Brain microvascular endothelial cell (primary cell): ENCODE measurements around the gene HSP90AA1.
"Not testable (repeated sequence)": the region's sequence is repeated elsewhere in the genome, so short reads cannot be mapped to it uniquely, and the experiment has no call there.

Source experiments
- DNase-seq: peaks from one replicate; pipeline ENCODE4 v3.0.0-alpha.2; 2020
- H3K27ac ChIP-seq: fragments of 250-450 bp; sonication (Bioruptor Pico); 2 replicates; pipeline ENCODE4 v1.5.1; 2020; ENCODE audit warnings: mild to moderate bottlenecking, moderate library complexity
- H3K27me3 ChIP-seq: fragments of 250-450 bp; sonication (Bioruptor Pico); replicated peaks from 2 replicates; pipeline ENCODE4 v1.5.1; 2020; ENCODE audit warnings: mild to moderate bottlenecking
- H3K36me3 ChIP-seq: fragments of 250-450 bp; sonication (Bioruptor Pico); replicated peaks from 2 replicates; pipeline ENCODE4 v1.5.1; 2020; ENCODE audit warnings: mild to moderate bottlenecking
- H3K4me3 ChIP-seq: 2 replicates; pipeline ENCODE4 v1.5.1; 2011; ENCODE audit warnings: low read depth, mild to moderate bottlenecking, control low read depth, low read length, moderate library complexity
- in situ Hi-C: cut with HindIII; loops from 2 replicates; pipeline ENCODE4 v1.10.0; 2017; ENCODE audit warnings: low sequenced_read_pairs, low pct_ligation_motif_present
- TF ChIP-seq, protein P1 (sequence below): IDR thresholded peaks from 2 replicates; pipeline ENCODE4 v1.5.1; 2011; ENCODE audit warnings: low read depth, mild to moderate bottlenecking, moderate library complexity, low read length, control low read depth, inconsistent platforms; ENCODE audit errors: missing control alignments

HSP90AA1 gene

GRCh38 chr14:102124419-102124818, 37.6 kb upstream of the HSP90AA1 start:
- in situ Hi-C loops: no loop called here
- DNase-seq: no peak
- TF ChIP-seq, protein P1, sequence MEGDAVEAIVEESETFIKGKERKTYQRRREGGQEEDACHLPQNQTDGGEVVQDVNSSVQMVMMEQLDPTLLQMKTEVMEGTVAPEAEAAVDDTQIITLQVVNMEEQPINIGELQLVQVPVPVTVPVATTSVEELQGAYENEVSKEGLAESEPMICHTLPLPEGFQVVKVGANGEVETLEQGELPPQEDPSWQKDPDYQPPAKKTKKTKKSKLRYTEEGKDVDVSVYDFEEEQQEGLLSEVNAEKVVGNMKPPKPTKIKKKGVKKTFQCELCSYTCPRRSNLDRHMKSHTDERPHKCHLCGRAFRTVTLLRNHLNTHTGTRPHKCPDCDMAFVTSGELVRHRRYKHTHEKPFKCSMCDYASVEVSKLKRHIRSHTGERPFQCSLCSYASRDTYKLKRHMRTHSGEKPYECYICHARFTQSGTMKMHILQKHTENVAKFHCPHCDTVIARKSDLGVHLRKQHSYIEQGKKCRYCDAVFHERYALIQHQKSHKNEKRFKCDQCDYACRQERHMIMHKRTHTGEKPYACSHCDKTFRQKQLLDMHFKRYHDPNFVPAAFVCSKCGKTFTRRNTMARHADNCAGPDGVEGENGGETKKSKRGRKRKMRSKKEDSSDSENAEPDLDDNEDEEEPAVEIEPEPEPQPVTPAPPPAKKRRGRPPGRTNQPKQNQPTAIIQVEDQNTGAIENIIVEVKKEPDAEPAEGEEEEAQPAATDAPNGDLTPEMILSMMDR: no peak

GRCh38 chr14:102121567-102121966, 34.7 kb upstream of the HSP90AA1 start:
- no peaks in the 10 kb centered on the region for H3K27me3 ChIP-seq
- no peak for DNase-seq
- TF ChIP-seq, protein P1: no peak
- no peak overlapping the region for H3K4me3 ChIP-seq
- in situ Hi-C loops: no loop called here
- no peaks in the 10 kb centered on the region for H3K36me3 ChIP-seq
- H3K27ac ChIP-seq: no peak overlapping the region

More at GRCh38 chr14:102124419-102124818, 37.6 kb upstream of the HSP90AA1 start:
- H3K27ac ChIP-seq: no peak overlapping the region
- H3K27me3 ChIP-seq: no peaks in the 10 kb centered on the region
- H3K36me3 ChIP-seq: no peaks in the 10 kb centered on the region
- no peak overlapping the region for H3K4me3 ChIP-seq

DNA sequence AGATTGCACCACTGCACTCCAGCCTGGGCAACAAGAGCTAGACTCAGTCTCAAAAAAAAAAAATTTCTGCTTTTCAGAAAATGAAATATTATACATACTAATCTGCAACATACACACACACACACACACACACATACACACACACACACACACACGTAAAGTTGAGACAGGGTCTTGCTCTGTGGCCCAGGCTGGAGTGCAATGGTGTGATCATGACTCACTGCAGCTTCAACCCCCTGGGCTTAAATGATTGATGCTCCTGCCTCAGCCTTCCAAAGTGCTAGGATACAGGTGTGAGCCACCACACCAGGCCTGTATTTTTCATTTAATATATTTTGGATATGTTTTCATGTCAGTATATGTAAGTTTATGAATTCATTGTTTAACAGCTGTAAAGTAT, 34.0 kb upstream of the HSP90AA1 start:
- DNase-seq: no peak
- no peaks in the 10 kb centered on the region for H3K27me3 ChIP-seq
- H3K36me3 ChIP-seq: no peaks in the 10 kb centered on the region
- in situ Hi-C loops: no loop called here
- TF ChIP-seq, protein P1: no peak
- H3K4me3 ChIP-seq: no peak overlapping the region
- no peak overlapping the region for H3K27ac ChIP-seq

DNA sequence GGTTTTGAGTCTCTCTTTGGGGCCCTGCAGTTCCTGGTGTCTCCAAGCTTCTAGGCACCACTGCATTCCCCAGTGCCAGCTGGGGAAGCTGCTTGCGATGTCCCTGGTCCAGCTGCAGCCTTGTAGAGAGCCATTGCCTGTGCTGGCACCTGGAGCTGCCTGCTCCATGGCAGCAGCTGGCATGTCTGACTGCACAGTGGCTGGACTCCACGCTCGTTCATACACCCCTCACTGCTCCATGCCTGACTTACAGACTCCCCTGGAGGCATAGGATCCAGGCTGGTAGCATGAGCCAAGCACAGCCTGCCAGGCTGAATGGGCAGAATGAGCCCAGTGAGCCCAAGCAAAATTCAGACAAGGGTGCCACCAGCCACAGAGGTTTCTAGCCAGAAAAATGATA, 31.0 kb upstream of the HSP90AA1 start:
- TF ChIP-seq, protein P1: no peak
- no peak for DNase-seq
- H3K36me3 ChIP-seq: no peaks in the 10 kb centered on the region
- no peaks in the 10 kb centered on the region for H3K27me3 ChIP-seq
- H3K27ac ChIP-seq: no peak overlapping the region
- no peak overlapping the region for H3K4me3 ChIP-seq
- in situ Hi-C loops: no loop called here

- in situ Hi-C loops: no loop called here
- TF ChIP-seq, protein P1: no peak
- H3K27me3 ChIP-seq: no peaks in the 10 kb centered on the region
- no peak overlapping the region for H3K27ac ChIP-seq
- H3K36me3 ChIP-seq: no peaks in the 10 kb centered on the region
- DNase-seq: no peak
- no peak overlapping the region for H3K4me3 ChIP-seq
Observed at GRCh38 chr14:102116361-102117180, 29.7 kb upstream of the HSP90AA1 start.

DNA sequence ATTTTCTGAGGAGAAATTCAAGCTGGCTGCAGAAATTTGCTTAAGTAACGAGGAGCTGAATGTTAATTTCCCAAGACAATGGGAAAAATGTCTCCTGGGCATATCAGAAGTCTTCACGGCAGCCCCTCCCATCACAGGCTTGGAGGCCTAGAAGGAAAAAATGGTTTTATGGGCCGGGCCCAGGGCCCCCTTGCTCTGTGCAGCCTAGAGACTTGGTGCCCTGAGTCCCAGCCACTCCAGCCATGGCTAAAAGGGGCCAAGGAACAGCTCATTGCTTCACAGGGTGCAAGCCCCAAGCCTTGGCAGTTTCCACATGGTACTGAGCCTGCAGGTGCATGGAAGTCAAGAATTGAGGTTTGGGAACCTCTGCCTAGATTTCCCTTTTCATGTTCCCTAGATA, 24.3 kb upstream of the HSP90AA1 start:
- no peaks in the 10 kb centered on the region for H3K27me3 ChIP-seq
- no peak for DNase-seq
- in situ Hi-C loops: no loop called here
- H3K27ac ChIP-seq: no peak overlapping the region
- H3K36me3 ChIP-seq: no peaks in the 10 kb centered on the region
- H3K4me3 ChIP-seq: no peak overlapping the region
- TF ChIP-seq, protein P1: no peak

DNA sequence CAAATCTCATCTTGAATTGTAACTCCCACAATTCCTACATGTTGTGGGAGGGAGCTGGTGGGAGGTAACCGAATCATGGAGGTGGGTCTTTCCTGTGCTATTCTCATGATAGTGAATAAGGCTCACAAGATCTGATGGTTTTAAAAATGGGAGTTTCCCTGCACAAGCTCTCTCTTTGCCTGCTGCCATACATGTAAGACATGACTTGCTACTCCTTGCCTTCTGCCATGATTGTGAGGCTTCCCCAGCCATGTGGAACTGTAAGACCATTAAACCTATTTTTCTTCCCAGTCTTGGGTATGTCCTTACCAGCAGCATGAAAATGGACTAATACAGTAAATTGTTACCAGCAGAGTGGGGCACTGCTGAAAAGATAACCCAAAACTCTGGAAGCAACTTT, 22.5 kb upstream of the HSP90AA1 start:
- H3K27me3 ChIP-seq, DNase-seq, H3K36me3 ChIP-seq, H3K27ac ChIP-seq, in situ Hi-C loops, H3K4me3 ChIP-seq: not testable (repeated sequence)
